ENCODE measurements around the gene HS2ST1. TPM values are rescaled to one million over a fixed set of nuclear protein-coding genes. Genes with fewer than 3 reads are reported as not detected.

Gene HS2ST1
- total RNA-seq, 1 experiment from 2014 or later = 57.2 TPM

DNA sequence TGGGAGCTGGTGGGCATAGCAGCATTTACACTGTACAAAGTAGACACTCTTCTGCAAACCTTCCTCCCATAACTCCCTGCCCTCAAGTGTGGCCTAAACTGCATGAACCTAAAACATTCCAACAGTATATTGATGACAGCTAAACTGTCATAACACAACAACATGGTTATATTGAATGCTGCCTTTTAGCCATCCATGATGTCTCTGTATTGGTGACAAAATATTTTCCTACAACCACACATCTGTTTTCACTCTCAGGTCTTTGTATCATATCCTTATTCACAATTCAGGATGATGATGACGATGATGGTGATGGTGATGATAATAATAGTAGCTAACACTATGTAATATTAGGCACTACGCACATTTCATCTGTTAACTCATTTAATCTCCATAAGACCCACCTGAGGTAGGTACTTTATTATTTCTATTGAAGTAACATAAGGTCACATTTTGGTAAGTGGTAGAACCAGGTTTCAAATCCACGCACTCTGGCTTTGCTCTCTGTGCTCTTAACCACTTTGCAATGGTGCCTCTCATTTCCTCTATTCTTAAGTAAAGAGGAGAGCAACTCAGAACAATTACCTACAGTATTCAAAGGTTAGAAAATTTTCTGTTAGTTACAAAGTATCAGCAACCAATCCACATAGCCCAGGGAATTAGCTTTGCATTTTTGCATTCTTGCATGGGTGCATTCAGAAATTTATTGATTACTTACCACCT lies 229.1 kb downstream of the HS2ST1 start:
- Histone ChIP-seq H3K4me3 (ENCODE audit: low read depth, low read length) (no peak overlapping the region), H3K27me3 (replicated peaks; ENCODE audit: control insufficient read depth, insufficient read depth, low read length) (no peaks in the 10 kb centered on the region), H3K9me3 (no peaks in the 10 kb centered on the region), H3K36me3 (ENCODE audit: control insufficient read depth, insufficient read depth, low read length) (no peaks in the 10 kb centered on the region), H3K4me1 (no peaks in the 10 kb centered on the region)
- Mint-ChIP-seq H3K27ac (ENCODE audit: unreplicated experiment) (no peak overlapping the region), H3K27me3 (ENCODE audit: insufficient read depth, unreplicated experiment) (no peaks in the 10 kb centered on the region), H3K9me3 (ENCODE audit: unreplicated experiment) (no peaks in the 10 kb centered on the region), H3K4me1 (ENCODE audit: low read depth, unreplicated experiment) (no peaks in the 10 kb centered on the region), H3K4me3 (ENCODE audit: unreplicated experiment) (no peak overlapping the region), H3K36me3 (ENCODE audit: insufficient read depth, unreplicated experiment) (no peaks in the 10 kb centered on the region)
- DNase-seq = no peak
- intact Hi-C loops (cut with micrococcal nuclease; ENCODE audit: unreplicated experiment) = no loop called here
- ChIA-PET POLR2A (no interaction called here), CTCF (interaction anchor here (0.6 kb wide), 1 partner anchor 84 kb away, joined by 3 read pairs; no protein-coding TSS in a partner anchor)
- no peak for TF ChIP-seq CTCF (IDR thresholded peaks at IDR 0.05; ENCODE audit: insufficient read depth in 1 of 2, low read depth in 1 of 2, low read length in 1 of 2, severe bottlenecking in 1 of 2, unreplicated experiment in 1 of 2)
- BruUV-seq (replicated peaks) = no TSS peak

DNA sequence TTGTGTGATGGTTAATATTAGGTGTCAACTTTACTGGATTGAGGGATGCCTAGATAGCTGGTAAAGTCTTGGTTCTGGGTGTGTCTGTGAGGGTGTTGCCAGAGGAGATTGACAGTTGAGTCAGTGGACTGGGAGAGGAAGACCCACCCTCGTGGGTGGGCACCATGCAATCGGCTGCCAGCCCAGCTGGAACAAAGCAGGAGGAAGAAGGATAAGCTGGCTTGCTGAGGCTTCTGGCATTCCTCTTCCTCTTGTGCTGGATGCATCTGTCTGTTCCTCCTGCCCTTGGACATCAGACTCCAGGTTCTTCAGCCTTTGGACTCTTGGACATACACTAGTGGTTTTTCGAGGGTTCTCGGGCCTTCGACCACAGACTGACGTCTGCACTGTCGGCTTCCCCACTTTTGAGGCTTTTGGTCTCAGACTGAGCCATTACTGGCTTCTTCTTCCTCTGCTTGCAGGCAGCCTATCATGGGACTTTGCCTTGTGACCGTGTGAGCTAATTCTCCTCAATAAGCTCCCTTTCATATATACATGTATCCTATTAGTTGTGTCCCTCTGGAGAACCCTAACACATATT lies 230.0 kb downstream of the HS2ST1 start:
- H3K36me3 Mint-ChIP-seq (ENCODE audit: insufficient read depth, unreplicated experiment) = no peaks in the 10 kb centered on the region
- POLR2A ChIA-PET = no interaction called here

DNA sequence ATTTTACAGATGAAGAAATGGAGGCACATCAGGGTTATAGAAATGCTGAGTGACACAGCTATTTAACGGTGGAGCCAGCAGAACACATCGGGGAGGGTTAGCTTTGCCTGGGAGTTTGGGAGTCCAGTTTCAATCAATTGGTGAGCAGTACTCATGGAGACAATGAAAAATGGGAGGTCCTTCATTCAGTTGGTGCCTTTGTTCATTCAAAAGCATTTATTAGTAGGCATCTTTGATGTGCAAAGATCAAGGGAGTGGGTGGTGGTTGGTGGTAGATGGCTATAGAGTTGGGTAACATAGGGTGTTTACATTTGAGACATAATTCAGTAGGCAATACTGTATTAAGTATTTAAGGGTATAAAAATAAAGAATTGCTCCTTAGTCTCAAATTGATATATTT lies 230.5 kb downstream of the HS2ST1 start:
- no peaks in the 10 kb centered on the region for H3K27me3 Mint-ChIP-seq (ENCODE audit: insufficient read depth, unreplicated experiment)
- no peak overlapping the region for H3K4me3 ChIP-seq (ENCODE audit: low read depth, low read length)
- ChIA-PET CTCF (no interaction called here), POLR2A (no interaction called here)
- no peak overlapping the region for H3K27ac Mint-ChIP-seq (ENCODE audit: unreplicated experiment)
- no peaks in the 10 kb centered on the region for H3K4me1 Mint-ChIP-seq (ENCODE audit: low read depth, unreplicated experiment)
- H3K9me3 ChIP-seq = no peaks in the 10 kb centered on the region
- no peak overlapping the region for H3K4me3 Mint-ChIP-seq (ENCODE audit: unreplicated experiment)
- intact Hi-C loops (cut with micrococcal nuclease; ENCODE audit: unreplicated experiment) = no loop called here
- no peaks in the 10 kb centered on the region for H3K9me3 Mint-ChIP-seq (ENCODE audit: unreplicated experiment)
- H3K4me1 ChIP-seq = no peaks in the 10 kb centered on the region
- no peaks in the 10 kb centered on the region for H3K36me3 ChIP-seq (ENCODE audit: control insufficient read depth, insufficient read depth, low read length)
- H3K27me3 ChIP-seq (replicated peaks; ENCODE audit: control insufficient read depth, insufficient read depth, low read length) = no peaks in the 10 kb centered on the region
- no peaks in the 10 kb centered on the region for H3K36me3 Mint-ChIP-seq (ENCODE audit: insufficient read depth, unreplicated experiment)
- TF ChIP-seq CTCF (IDR thresholded peaks at IDR 0.05; ENCODE audit: insufficient read depth in 1 of 2, low read depth in 1 of 2, low read length in 1 of 2, severe bottlenecking in 1 of 2, unreplicated experiment in 1 of 2) = no peak
- BruUV-seq (replicated peaks) = no TSS peak
- no peak for DNase-seq

More for the DNA sequence above, 230.0 kb downstream of the HS2ST1 start:
- Histone ChIP-seq H3K27me3 (replicated peaks; ENCODE audit: control insufficient read depth, insufficient read depth, low read length) (no peaks in the 10 kb centered on the region), H3K4me3 (ENCODE audit: low read depth, low read length) (no peak overlapping the region), H3K4me1 (no peaks in the 10 kb centered on the region), H3K36me3 (ENCODE audit: control insufficient read depth, insufficient read depth, low read length) (no peaks in the 10 kb centered on the region), H3K9me3 (no peaks in the 10 kb centered on the region)
- CTCF ChIA-PET = no interaction called here
- BruUV-seq (replicated peaks) = no TSS peak
- H3K4me3 Mint-ChIP-seq (ENCODE audit: unreplicated experiment) = no peak overlapping the region
- intact Hi-C loops (cut with micrococcal nuclease; ENCODE audit: unreplicated experiment) = no loop called here
- DNase-seq = no peak
- H3K4me1 Mint-ChIP-seq (ENCODE audit: low read depth, unreplicated experiment) = no peaks in the 10 kb centered on the region
- H3K27me3 Mint-ChIP-seq (ENCODE audit: insufficient read depth, unreplicated experiment) = no peaks in the 10 kb centered on the region
- no peak for TF ChIP-seq CTCF (IDR thresholded peaks at IDR 0.05; ENCODE audit: insufficient read depth in 1 of 2, low read depth in 1 of 2, low read length in 1 of 2, severe bottlenecking in 1 of 2, unreplicated experiment in 1 of 2)
- H3K9me3 Mint-ChIP-seq (ENCODE audit: unreplicated experiment) = no peaks in the 10 kb centered on the region
- H3K27ac Mint-ChIP-seq (ENCODE audit: unreplicated experiment) = no peak overlapping the region

Measured in Caco-2 (cell line).